A549 (cell line): ENCODE data around the gene DARS1.

ENCODE experiments used
- CEBPB ChIP-seq, 2 experiments: fragments of >200 bp in 1 of 2; sonication (Bioruptor Twin) in 1 of 2; formaldehyde crosslinking in 1 of 2; IDR thresholded peaks; 2 replicates each; pipeline ENCODE4 v1.6.1; 2012 to 2016
- CTCF ChIP-seq: fragments of >200 bp; sonication (Bioruptor Twin); formaldehyde crosslinking; IDR thresholded peaks from 3 replicates; pipeline ENCODE4 v1.5.1; 2016
- ELK1 ChIP-seq: fragments of 150-350 bp; IDR thresholded peaks from 2 replicates; pipeline ENCODE4 v1.6.1; 2014; ENCODE audit warnings: low read depth, mild to moderate bottlenecking, low read length
- EP300 ChIP-seq, 2 experiments: fragments of >200 bp; sonication (Bioruptor Twin); formaldehyde crosslinking; IDR thresholded peaks; 2 replicates in 1 of 2; 3 replicates in 1 of 2; pipeline ENCODE4 v1.6.1; 2016 to 2017
- JUN ChIP-seq, 2 experiments: fragments of >200 bp; sonication (Bioruptor Twin); formaldehyde crosslinking; IDR thresholded peaks; 2 replicates in 1 of 2; 3 replicates in 1 of 2; pipeline ENCODE4 v1.6.1; 2016 to 2017
- MAFK ChIP-seq: fragments of 450-650 bp; IDR thresholded peaks from 2 replicates; pipeline ENCODE4 v1.6.1; 2014; ENCODE audit not compliant: partially characterized antibody
- POLR2A ChIP-seq: IDR thresholded peaks from 2 replicates; pipeline ENCODE4 v1.6.1; 2012; ENCODE audit warnings: mild to moderate bottlenecking, low read length
- RFX5 ChIP-seq: fragments of 450-650 bp; IDR thresholded peaks from 2 replicates; pipeline ENCODE4 v1.7.1; 2014; ENCODE audit warnings: antibody characterized with exemption, mild to moderate bottlenecking, moderate library complexity
- SMC3 ChIP-seq: fragments of >200 bp; sonication (Bioruptor Twin); formaldehyde crosslinking; IDR thresholded peaks from 3 replicates; pipeline ENCODE4 v1.6.1; 2018; ENCODE audit warnings: inconsistent platforms

GRCh38 chr2:135875491-135876065, 109.8 kb downstream of the DARS1 start:
- TF ChIP-seq CTCF (no peak), CEBPB (IDR thresholded peaks at IDR 0.05) (no peak), EP300 (IDR thresholded peaks at IDR 0.05) (no peak), RFX5 (no peak), POLR2A (no peak), ELK1 (no peak), JUN (IDR thresholded peaks at IDR 0.05) (no peak), MAFK (no peak), SMC3 (no peak)
